HFFc6 (cell line): ENCODE results near the gene TBL3. TPM values are rescaled to one million over a fixed set of nuclear protein-coding genes. Genes with fewer than 3 reads are reported as not detected.

Experiments
- DNase-seq: peaks from one replicate; pipeline ENCODE4 v3.0.0-alpha.2; 2018
- H3K27ac Mint-ChIP-seq: 2 replicates; pipeline ENCODE4 v1.8.0; 2020; ENCODE audit warnings: mild to moderate bottlenecking, mixed read lengths
- H3K27me3 Mint-ChIP-seq: 2 replicates; pipeline ENCODE4 v1.8.0; 2021; ENCODE audit warnings: mild to moderate bottlenecking, moderate library complexity, mixed read lengths; ENCODE audit not compliant: insufficient read depth
- H3K36me3 Mint-ChIP-seq: 2 replicates; pipeline ENCODE4 v1.8.0; 2021; ENCODE audit warnings: low read depth, mixed read lengths
- H3K4me1 Mint-ChIP-seq: 2 replicates; pipeline ENCODE4 v1.8.0; 2020; ENCODE audit warnings: low read depth, mixed read lengths
- H3K4me3 Mint-ChIP-seq: 2 replicates; pipeline ENCODE4 v1.8.0; 2020; ENCODE audit warnings: mild to moderate bottlenecking, moderate library complexity, mixed read lengths
- H3K9me3 Mint-ChIP-seq: 2 replicates; pipeline ENCODE4 v1.8.0; 2020; ENCODE audit warnings: mild to moderate bottlenecking, mixed read lengths
- CTCF ChIP-seq: fragments of 200-600 bp; sonication (generic); IDR thresholded peaks from 2 replicates; pipeline ENCODE4 v1.5.0; 2021; ENCODE audit warnings: antibody characterized with exemption, mild to moderate bottlenecking
- total RNA-seq, 6 experiments: library from RNA; stranded (reverse); fragmentation: NEBNext Ultra II Directional; extraction: Animal tissue kit (Norgen Biotek cat#: 25700); gene quantifications; 2 replicates in 1 of 6; 3 replicates in 5 of 6; pipeline ENCODE4 v1.2.3, GENCODE V29; 2021

The TBL3 gene
- total RNA-seq, 6 experiments from 2014 or later, result 42.4 to 47.3 (median 44.1) TPM

- Mint-ChIP-seq H3K4me1 (peaks cover 16% of the 10 kb centered on the region), H3K27me3 (peaks cover 12% of the 10 kb centered on the region), H3K27ac (no peak overlapping the region), H3K4me3 (no peak overlapping the region), H3K36me3 (0 out of 2 replicates have a peak, but pooled peaks cover 5% of the 10 kb centered on the region), H3K9me3 (no peaks in the 10 kb centered on the region)
- no peak for TF ChIP-seq CTCF
- DNase-seq, result no peak
Measured at GRCh38 chr16:1982013-1982433, 10.2 kb downstream of the TBL3 start.

DNA sequence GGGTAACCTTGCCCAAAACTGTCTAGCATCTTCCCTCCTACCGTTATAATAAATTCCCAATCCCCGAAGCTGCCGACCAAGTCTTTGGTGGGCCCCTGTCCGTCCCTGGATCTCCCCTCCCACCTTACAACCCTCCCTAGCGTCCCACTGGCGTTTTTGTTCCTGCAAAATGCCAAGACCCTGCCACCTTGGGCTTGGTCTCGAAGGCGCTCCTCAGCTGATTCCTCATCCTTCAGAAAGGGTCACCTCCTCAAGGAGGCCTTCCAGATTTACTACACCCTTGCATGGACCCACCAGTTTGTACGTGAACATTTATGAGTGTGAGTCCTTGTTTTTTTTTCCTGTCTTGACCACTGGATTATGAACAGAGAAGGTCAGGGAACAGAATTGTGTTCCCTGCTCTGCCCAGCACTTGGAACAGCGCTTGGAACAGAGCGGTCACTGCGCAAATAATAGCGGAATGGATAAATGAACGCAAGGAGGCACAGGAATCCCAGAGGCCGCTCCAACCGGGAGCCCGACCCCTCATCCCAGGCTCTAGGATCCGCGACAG lies 11.2 kb downstream of the TBL3 start:
- Mint-ChIP-seq H3K4me1 (peaks cover 16% of the 10 kb centered on the region), H3K27me3 (peaks cover 12% of the 10 kb centered on the region), H3K4me3 (peak overlapping the region; percentile 86), H3K36me3 (0 out of 2 replicates have a peak, but pooled peaks cover 5% of the 10 kb centered on the region), H3K9me3 (no peaks in the 10 kb centered on the region), H3K27ac (peak overlapping the region; percentile 78)
- TF ChIP-seq CTCF, result no peak
- DNase-seq, result no peak

DNA sequence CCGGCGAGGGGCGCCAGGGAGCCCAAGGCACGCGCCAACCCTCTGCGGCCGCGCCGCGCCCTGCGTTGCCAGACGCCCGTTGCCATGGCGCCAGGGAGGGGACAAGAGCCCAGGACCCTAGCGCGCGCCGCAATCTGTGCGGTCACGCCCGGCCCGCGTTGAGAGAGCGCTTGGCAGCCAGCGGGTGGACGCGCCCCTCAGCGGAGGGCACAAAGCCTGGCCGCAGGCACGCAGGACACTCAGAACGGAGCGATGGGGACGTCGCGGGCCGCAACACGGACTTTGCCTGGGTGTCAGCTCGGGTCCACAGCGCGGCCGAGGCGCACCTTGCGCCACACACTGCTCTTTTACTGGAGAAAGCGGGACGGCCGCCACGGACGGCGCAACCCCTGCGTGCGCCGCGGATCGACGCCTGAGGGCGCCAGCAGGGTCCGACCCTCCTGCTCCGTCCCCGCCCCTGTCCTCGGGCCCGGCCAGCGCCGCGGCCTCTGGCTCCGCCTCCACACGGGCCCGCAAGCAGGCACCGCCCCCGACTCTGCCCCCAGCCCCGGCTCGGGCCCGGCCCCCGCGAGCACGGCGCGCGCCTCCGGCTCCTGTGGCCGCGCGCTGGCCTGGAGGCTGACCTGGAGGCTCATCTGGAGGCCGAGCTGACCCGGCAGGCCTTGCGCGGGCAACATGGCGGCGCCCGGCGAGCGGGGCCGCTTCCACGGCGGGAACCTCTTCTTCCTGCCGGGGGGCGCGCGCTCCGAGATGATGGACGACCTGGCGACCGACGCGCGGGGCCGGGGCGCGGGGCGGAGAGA lies 11.9 kb downstream of the TBL3 start, which contains the start of gene GFER:
TSS of gene GFER (plus strand) at position 650 of the 803 bp plus-strand sequence. CDS start at position 676, 26 bp downstream.
- H3K36me3 Mint-ChIP-seq, result 0 out of 2 replicates have a peak, but pooled peaks cover 5% of the 10 kb centered on the region
- peaks cover 16% of the 10 kb centered on the region for H3K4me1 Mint-ChIP-seq
- H3K27me3 Mint-ChIP-seq, result peaks cover 12% of the 10 kb centered on the region
- TF ChIP-seq CTCF, result peak; percentile 58
- peak within 1 kb of the TSS; percentile 78 for H3K27ac Mint-ChIP-seq
- peak; percentile 86 for DNase-seq
- no peaks in the 10 kb centered on the region for H3K9me3 Mint-ChIP-seq
- H3K4me3 Mint-ChIP-seq, result peak within 1 kb of the TSS; percentile 92

DNA sequence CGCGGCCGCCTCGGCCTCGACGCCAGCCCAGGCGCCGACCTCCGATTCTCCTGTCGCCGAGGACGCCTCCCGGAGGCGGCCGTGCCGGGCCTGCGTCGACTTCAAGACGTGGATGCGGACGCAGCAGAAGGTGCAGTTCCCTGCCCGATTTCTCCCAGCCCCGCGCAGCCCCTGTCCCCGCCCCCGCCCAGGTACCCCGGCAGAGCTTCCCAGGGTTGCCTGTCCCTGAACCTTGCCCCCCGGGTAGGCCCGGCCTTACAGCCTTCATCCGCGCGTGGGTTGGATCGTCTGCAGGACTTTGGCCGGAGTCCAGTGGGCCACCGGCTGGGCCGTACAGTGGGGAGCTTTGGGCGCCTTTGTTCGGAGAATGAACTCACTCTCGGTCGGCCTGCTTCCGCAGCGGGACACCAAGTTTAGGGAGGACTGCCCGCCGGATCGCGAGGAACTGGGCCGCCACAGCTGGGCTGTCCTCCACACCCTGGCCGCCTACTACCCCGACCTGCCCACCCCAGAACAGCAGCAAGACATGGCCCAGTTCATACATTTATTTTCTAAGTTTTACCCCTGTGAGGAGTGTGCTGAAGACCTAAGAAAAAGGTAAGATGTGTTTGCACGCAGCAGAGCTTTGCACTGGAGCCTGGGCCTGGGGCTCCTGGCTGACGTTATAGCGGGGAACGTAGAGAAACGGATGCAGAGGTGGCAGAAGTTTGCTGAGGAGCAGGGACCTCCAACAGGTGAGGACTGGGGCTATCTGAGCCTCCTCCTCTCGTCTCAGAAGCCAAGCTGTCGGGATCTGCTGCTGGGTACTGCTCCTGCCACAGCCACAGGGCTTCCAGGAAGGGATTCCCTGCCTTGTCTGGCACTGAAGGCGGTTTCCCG lies 12.7 kb downstream of the TBL3 start:
- Mint-ChIP-seq H3K9me3 (no peaks in the 10 kb centered on the region), H3K4me1 (peaks cover 16% of the 10 kb centered on the region), H3K27me3 (peaks cover 14% of the 10 kb centered on the region), H3K27ac (peak overlapping the region; percentile 68), H3K36me3 (0 out of 2 replicates have a peak, but pooled peaks cover 5% of the 10 kb centered on the region), H3K4me3 (peak overlapping the region; percentile 92)
- no peak for TF ChIP-seq CTCF
- no peak for DNase-seq

- Mint-ChIP-seq H3K36me3 (0 out of 2 replicates have a peak, but pooled peaks cover 5% of the 10 kb centered on the region), H3K4me1 (peaks cover 16% of the 10 kb centered on the region), H3K9me3 (no peaks in the 10 kb centered on the region), H3K27me3 (peaks cover 14% of the 10 kb centered on the region), H3K4me3 (peak overlapping the region; percentile 92), H3K27ac (no peak overlapping the region)
- no peak for TF ChIP-seq CTCF
- DNase-seq, result no peak
Measured at GRCh38 chr16:1985466-1986150, 13.8 kb downstream of the TBL3 start.
